Osteoblast (primary cell): ENCODE results near the gene CCN6. TPM values are rescaled to one million over a fixed set of nuclear protein-coding genes. Genes with fewer than 3 reads are reported as not detected.

Experiments
- DNase-seq: peaks from one replicate; pipeline ENCODE4 v3.0.0; 2011; ENCODE audit warnings: low spot score, mixed read lengths; ENCODE audit not compliant: insufficient read length; ENCODE audit errors: missing footprints
- H2AFZ ChIP-seq: 2 replicates; pipeline ENCODE4 v1.6.0; 2011; ENCODE audit warnings: mild to moderate bottlenecking, low read length
- H3K27ac ChIP-seq: 2 replicates; pipeline ENCODE4 v1.5.1; 2011; ENCODE audit warnings: mild to moderate bottlenecking, low read depth, low read length, moderate library complexity
- H3K27me3 ChIP-seq: 2 replicates; pipeline ENCODE4 v1.6.0; 2012; ENCODE audit warnings: mild to moderate bottlenecking, control low read depth, inconsistent platforms, low read length, moderate library complexity; ENCODE audit not compliant: insufficient read depth
- H3K36me3 ChIP-seq: 2 replicates; pipeline ENCODE4 v1.5.1; 2011; ENCODE audit warnings: mild to moderate bottlenecking, low read length, control low read depth, moderate library complexity; ENCODE audit not compliant: insufficient read depth
- H3K4me1 ChIP-seq: 2 replicates; pipeline ENCODE4 v1.5.1; 2011; ENCODE audit warnings: mild to moderate bottlenecking, low read length, control low read depth, moderate library complexity; ENCODE audit not compliant: insufficient read depth
- H3K4me2 ChIP-seq: 2 replicates; pipeline ENCODE4 v1.6.0; 2011; ENCODE audit warnings: mild to moderate bottlenecking, low read length; ENCODE audit not compliant: insufficient read depth
- H3K4me3 ChIP-seq: fragments of 200-600 bp; sonication (generic); 3 replicates; pipeline ENCODE4 v1.5.1; 2012; ENCODE audit warnings: mild to moderate bottlenecking, low read length, inconsistent platforms; ENCODE audit not compliant: insufficient read depth
- H3K79me2 ChIP-seq: 2 replicates; pipeline ENCODE4 v1.6.0; 2012; ENCODE audit warnings: mild to moderate bottlenecking, low read length, control low read depth, inconsistent platforms; ENCODE audit not compliant: insufficient read depth
- H3K9me3 ChIP-seq: 2 replicates; pipeline ENCODE4 v1.5.1; 2011; ENCODE audit warnings: low read depth, low read length, control low read depth
- H4K20me1 ChIP-seq: 2 replicates; pipeline ENCODE4 v1.6.0; 2012; ENCODE audit warnings: mild to moderate bottlenecking, low read length, control low read depth; ENCODE audit not compliant: insufficient read depth
- total RNA-seq: library from RNA; depleted of rRNA; stranded (reverse); fragments of >200 nt; gene quantifications from 2 replicates; pipeline ENCODE4 v1.2.3, GENCODE V29; 2012
- TF ChIP-seq, protein P1 (sequence below): IDR thresholded peaks from 2 replicates; pipeline ENCODE4 v1.5.1; 2011; ENCODE audit warnings: mild to moderate bottlenecking, low read depth, low read length, moderate library complexity; ENCODE audit errors: extremely low read depth

The CCN6 gene
- total RNA-seq, 1 donor = 6.9 TPM

DNA sequence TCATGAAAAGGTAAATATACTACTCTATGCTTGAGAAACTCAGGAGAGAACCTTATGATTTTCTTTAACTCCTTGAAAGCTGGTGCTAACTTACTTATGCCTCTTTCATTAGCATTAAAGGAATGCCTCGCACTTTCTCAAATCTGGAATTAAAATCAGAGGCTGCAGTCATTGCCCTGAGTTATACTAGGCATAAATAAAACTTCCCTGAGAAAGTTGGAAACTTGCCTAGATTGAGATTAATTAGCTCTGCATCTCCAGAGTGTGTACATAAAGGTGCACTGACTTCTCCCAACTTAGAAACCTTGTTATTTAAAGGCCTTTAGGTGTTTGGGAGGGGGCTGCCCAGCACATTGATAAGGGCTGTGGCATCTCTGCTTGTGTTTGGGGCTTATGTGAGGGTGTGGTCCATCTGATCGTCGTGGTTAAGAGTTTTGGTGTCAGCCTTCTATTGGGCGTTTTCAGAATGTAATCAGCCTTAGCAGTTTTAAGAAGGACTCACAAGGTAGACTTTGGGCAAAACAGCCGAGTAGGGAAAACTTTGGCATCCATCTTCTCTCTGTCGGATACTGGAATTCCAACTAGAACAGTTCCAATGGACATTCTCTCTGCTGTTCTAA is 32.1 kb upstream of the CCN6 start:
- H2AFZ ChIP-seq = no peak overlapping the region
- H3K27ac ChIP-seq = no peak overlapping the region
- no peaks in the 10 kb centered on the region for H3K79me2 ChIP-seq
- DNase-seq = no peak
- peaks cover 24% of the 10 kb centered on the region for H3K4me1 ChIP-seq
- H4K20me1 ChIP-seq = no peaks in the 10 kb centered on the region
- no peaks in the 10 kb centered on the region for H3K36me3 ChIP-seq
- H3K4me3 ChIP-seq = no peak overlapping the region
- no peaks in the 10 kb centered on the region for H3K9me3 ChIP-seq
- H3K4me2 ChIP-seq = no peak overlapping the region
- H3K27me3 ChIP-seq = no peaks in the 10 kb centered on the region
- TF ChIP-seq, protein P1, sequence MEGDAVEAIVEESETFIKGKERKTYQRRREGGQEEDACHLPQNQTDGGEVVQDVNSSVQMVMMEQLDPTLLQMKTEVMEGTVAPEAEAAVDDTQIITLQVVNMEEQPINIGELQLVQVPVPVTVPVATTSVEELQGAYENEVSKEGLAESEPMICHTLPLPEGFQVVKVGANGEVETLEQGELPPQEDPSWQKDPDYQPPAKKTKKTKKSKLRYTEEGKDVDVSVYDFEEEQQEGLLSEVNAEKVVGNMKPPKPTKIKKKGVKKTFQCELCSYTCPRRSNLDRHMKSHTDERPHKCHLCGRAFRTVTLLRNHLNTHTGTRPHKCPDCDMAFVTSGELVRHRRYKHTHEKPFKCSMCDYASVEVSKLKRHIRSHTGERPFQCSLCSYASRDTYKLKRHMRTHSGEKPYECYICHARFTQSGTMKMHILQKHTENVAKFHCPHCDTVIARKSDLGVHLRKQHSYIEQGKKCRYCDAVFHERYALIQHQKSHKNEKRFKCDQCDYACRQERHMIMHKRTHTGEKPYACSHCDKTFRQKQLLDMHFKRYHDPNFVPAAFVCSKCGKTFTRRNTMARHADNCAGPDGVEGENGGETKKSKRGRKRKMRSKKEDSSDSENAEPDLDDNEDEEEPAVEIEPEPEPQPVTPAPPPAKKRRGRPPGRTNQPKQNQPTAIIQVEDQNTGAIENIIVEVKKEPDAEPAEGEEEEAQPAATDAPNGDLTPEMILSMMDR = no peak

DNA sequence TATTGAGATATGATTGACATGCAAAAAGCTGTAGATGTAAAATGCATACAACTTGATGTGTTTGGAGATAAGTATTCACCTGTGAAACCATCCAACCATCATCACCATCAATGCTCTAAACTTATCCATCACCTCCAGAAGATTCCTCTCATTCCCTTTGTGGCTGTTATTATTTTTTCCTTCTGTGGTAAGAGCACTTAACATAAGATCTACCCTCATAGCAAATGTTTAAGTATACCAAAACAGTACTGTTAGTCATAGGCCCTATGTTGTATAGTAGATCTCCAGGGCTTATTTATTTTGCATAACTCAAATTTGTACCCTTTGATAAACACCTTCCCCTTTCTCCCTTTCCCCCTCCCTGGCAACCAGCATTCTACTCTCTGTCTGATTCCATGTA is 31.2 kb upstream of the CCN6 start:
- Histone ChIP-seq H3K4me3 (no peak overlapping the region), H3K27ac (no peak overlapping the region), H4K20me1 (no peaks in the 10 kb centered on the region), H3K4me1 (peaks cover 22% of the 10 kb centered on the region), H3K79me2 (no peaks in the 10 kb centered on the region), H2AFZ (no peak overlapping the region), H3K4me2 (no peak overlapping the region), H3K36me3 (no peaks in the 10 kb centered on the region), H3K9me3 (no peaks in the 10 kb centered on the region), H3K27me3 (no peaks in the 10 kb centered on the region)
- DNase-seq = no peak
- TF ChIP-seq, protein P1 = no peak

DNA sequence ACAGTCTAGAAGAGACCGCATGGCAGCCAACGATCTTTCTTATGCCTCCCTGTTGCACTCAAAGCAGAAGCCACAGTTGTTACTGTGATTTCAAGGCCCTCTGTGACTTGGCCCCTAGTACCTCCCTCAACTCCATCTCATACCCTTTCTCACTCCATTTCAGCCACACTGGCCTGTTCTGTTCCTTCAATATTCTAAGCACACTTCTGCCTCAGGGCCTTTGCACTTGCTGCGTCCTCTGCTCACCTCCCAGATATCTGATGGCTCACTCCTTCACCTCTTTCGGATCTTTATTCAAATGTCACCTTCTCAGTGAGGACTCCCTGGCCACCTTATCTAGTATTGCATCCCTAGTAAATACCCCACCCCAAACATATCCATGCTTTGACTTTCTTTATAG is 29.4 kb upstream of the CCN6 start:
- TF ChIP-seq, protein P1 = no peak
- Histone ChIP-seq H3K27ac (no peak overlapping the region), H3K9me3 (no peaks in the 10 kb centered on the region), H3K27me3 (no peaks in the 10 kb centered on the region), H3K79me2 (no peaks in the 10 kb centered on the region), H3K4me2 (no peak overlapping the region), H2AFZ (no peak overlapping the region), H4K20me1 (no peaks in the 10 kb centered on the region), H3K4me3 (no peak overlapping the region), H3K4me1 (peaks cover 10% of the 10 kb centered on the region), H3K36me3 (no peaks in the 10 kb centered on the region)
- no peak for DNase-seq

DNA sequence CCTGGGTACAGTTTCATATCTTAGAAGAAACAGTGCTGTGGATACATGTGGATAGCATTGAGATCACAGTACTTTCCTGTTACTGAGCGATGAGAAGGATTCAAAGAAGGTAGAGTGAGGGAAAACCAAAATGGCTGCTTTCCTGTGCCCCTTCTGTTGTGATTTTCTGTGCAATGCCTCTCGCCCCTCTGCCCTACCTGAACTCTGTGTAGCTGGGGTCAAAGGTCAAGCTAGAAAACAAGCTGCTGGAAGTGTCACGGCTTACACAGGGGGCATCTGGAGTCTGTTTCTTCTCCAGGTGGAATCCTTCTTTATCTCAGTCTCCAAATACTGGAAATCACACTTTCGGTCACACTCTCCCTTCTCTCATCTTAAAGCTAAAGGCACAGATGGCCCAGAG is 27.0 kb upstream of the CCN6 start:
- no peak overlapping the region for H3K27ac ChIP-seq
- H3K4me1 ChIP-seq = peaks cover 6% of the 10 kb centered on the region
- no peak overlapping the region for H3K4me3 ChIP-seq
- no peak overlapping the region for H3K4me2 ChIP-seq
- H3K27me3 ChIP-seq = peaks cover 2% of the 10 kb centered on the region
- H3K79me2 ChIP-seq = no peaks in the 10 kb centered on the region
- TF ChIP-seq, protein P1 = no peak
- no peak for DNase-seq
- no peaks in the 10 kb centered on the region for H4K20me1 ChIP-seq
- H3K9me3 ChIP-seq = no peaks in the 10 kb centered on the region
- no peak overlapping the region for H2AFZ ChIP-seq
- no peaks in the 10 kb centered on the region for H3K36me3 ChIP-seq
